Measurements from ENCODE around the gene NHSL1.

- TF ChIP-seq CTCF (IDR thresholded peaks at IDR 0.05) (no peak), POLR2A (IDR thresholded peaks at IDR 0.05) (no peak)
These were observed 120.8 kb downstream of the NHSL1 start for GRCh38 chr6:138378463-138378862.

Measured in right lobe of liver (tissue), 4 donors.